Hepatocyte (in vitro differentiated cells): Measurements from ENCODE around the gene DSCAM. TPM values are rescaled to one million over a fixed set of nuclear protein-coding genes. Genes with fewer than 3 reads are reported as not detected.

Experiments used
- DNase-seq: peaks from one replicate; pipeline ENCODE4 v3.0.0-alpha.2; 2016; ENCODE audit warnings: low spot score
- H2AFZ ChIP-seq: fragments of 200-600 bp; sonication (generic); 2 replicates; pipeline ENCODE4 v1.6.0; 2016; ENCODE audit warnings: antibody characterized with exemption, mild to moderate bottlenecking
- H3K27ac ChIP-seq: fragments of 200-600 bp; sonication (generic); 2 replicates; pipeline ENCODE4 v1.5.1; 2016; ENCODE audit warnings: mild to moderate bottlenecking
- H3K27me3 ChIP-seq: fragments of 200-600 bp; sonication (generic); 2 replicates; pipeline ENCODE4 v1.6.1; 2016
- H3K36me3 ChIP-seq: fragments of 200-600 bp; sonication (generic); replicated peaks from 2 replicates; pipeline ENCODE4 v1.5.1; 2016; ENCODE audit warnings: low read depth; ENCODE audit not compliant: insufficient read depth
- H3K4me1 ChIP-seq: fragments of 200-600 bp; sonication (generic); 2 replicates; pipeline ENCODE4 v1.5.1; 2016; ENCODE audit warnings: mild to moderate bottlenecking, moderate library complexity; ENCODE audit not compliant: insufficient read depth
- H3K4me2 ChIP-seq: fragments of 200-600 bp; sonication (generic); 2 replicates; pipeline ENCODE4 v1.6.0; 2016
- H3K4me3 ChIP-seq: fragments of 200-600 bp; sonication (generic); 2 replicates; pipeline ENCODE4 v1.5.1; 2016; ENCODE audit warnings: mild to moderate bottlenecking
- H3K79me2 ChIP-seq: fragments of 200-600 bp; sonication (generic); 2 replicates; pipeline ENCODE4 v1.6.0; 2017; ENCODE audit warnings: mild to moderate bottlenecking
- H3K9me2 ChIP-seq: fragments of 200-600 bp; sonication (generic); replicated peaks from 2 replicates; pipeline ENCODE4 v1.6.0; 2017; ENCODE audit warnings: mild to moderate bottlenecking; ENCODE audit not compliant: insufficient read depth
- H3K9me3 ChIP-seq: fragments of 200-600 bp; sonication (generic); 2 replicates; pipeline ENCODE4 v1.5.1; 2016; ENCODE audit warnings: low read depth, mild to moderate bottlenecking
- H4K20me1 ChIP-seq: fragments of 200-600 bp; sonication (generic); 2 replicates; pipeline ENCODE4 v1.6.0; 2016; ENCODE audit warnings: mild to moderate bottlenecking; ENCODE audit not compliant: insufficient read depth, poor library complexity, severe bottlenecking
- EZH2 ChIP-seq: fragments of 200-600 bp; sonication (generic); IDR thresholded peaks from 2 replicates; pipeline ENCODE4 v1.6.1; 2016; ENCODE audit warnings: antibody characterized with exemption, mild to moderate bottlenecking, borderline replicate concordance
- EZH2phosphoT487 ChIP-seq: fragments of 200-600 bp; sonication (generic); IDR thresholded peaks from one replicate; pipeline ENCODE4 v1.6.1; 2018; ENCODE audit warnings: antibody characterized with exemption, mild to moderate bottlenecking, low read depth, moderate library complexity; ENCODE audit not compliant: unreplicated experiment, severe bottlenecking
- WGBS: methylation state at CpG from one replicate; pipeline ENCODE4 v1.1.6; 2016; ENCODE audit warnings: low lambda C conversion rate; ENCODE audit errors: missing lambda C conversion rate; 5-methylcytosine and 5-hydroxymethylcytosine counted together
- polyA plus RNA-seq: library from polyadenylated mRNA; unstranded; fragments of >200 nt; fragmentation: Nextera tagmentation; extraction: Ambion mirVana; gene quantifications from 2 replicates; pipeline ENCODE4 v1.2.1, GENCODE V29; 2016
- total RNA-seq: library from RNA; depleted of rRNA; stranded (reverse); fragments of >200 nt; gene quantifications from 2 replicates; pipeline ENCODE4 v1.2.3, GENCODE V29; 2014
- TF ChIP-seq, protein P1 (sequence below): fragments of 200-600 bp; sonication (generic); IDR thresholded peaks from 2 replicates; pipeline ENCODE4 v1.5.1; 2016; ENCODE audit warnings: antibody characterized with exemption, mild to moderate bottlenecking; ENCODE audit not compliant: poor library complexity

DSCAM gene
- total and polyA plus RNA-seq, 2 experiments from 2014 or later = 0.33 TPM; not detected in 1

DNA sequence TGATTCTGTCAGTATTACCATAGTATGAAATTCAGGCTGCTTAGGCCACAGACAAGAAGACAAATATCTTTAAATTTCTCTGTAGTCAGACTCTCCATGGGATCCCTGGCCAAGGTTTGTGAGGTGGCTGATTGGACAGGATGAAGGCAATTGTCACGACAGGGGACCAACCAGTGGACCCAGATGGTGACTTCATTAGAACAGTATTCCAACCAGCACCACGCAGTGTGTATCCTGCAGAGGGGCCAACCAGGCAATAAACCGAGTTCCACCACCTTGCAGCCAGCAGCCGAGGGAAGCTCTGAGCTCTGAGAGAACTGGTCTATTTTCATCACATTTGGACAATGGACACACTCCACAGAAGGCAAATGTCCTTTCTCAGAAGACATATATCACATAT lies 16.1 kb downstream of the DSCAM start:
- no peak overlapping the region for H2AFZ ChIP-seq
- H3K9me2 ChIP-seq = no peaks in the 10 kb centered on the region
- no peak for DNase-seq
- H3K4me1 ChIP-seq = no peaks in the 10 kb centered on the region
- H3K36me3 ChIP-seq = no peaks in the 10 kb centered on the region
- H3K9me3 ChIP-seq = no peaks in the 10 kb centered on the region
- TF ChIP-seq EZH2phosphoT487 = no peak
- H3K27me3 ChIP-seq = no peaks in the 10 kb centered on the region
- H3K79me2 ChIP-seq = no peaks in the 10 kb centered on the region
- H3K4me2 ChIP-seq = no peak overlapping the region
- H3K27ac ChIP-seq = no peak overlapping the region
- H4K20me1 ChIP-seq = no peaks in the 10 kb centered on the region
- 67% methylated on average over 4 of the region's 4 CpGs for WGBS
- no peak overlapping the region for H3K4me3 ChIP-seq

DNA sequence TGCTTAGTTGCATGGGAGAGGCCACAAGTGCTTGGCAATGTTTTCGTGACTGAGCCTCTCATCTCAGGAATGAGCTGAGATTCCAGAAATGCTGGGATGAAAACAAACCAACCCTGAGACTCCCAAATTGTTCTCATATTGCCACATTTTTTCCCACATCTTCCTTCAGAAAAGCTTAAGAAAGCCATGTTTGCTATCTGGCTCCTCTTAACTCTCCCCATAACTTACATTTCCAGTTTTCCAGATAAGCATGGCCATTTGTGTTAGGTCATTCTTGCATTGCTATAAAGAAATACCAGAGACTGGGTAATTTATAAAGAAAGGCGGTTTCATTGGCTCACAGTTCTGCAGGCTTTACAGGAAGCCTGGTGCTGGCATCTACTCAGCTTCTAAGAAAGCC lies 17.2 kb downstream of the DSCAM start:
- no peaks in the 10 kb centered on the region for H3K79me2 ChIP-seq
- no peak overlapping the region for H3K4me2 ChIP-seq
- no peak overlapping the region for H2AFZ ChIP-seq
- no peaks in the 10 kb centered on the region for H4K20me1 ChIP-seq
- no peaks in the 10 kb centered on the region for H3K27me3 ChIP-seq
- no peaks in the 10 kb centered on the region for H3K9me2 ChIP-seq
- WGBS = 80% methylated on average over 2 of the region's 2 CpGs
- no peaks in the 10 kb centered on the region for H3K4me1 ChIP-seq
- H3K27ac ChIP-seq = no peak overlapping the region
- no peak for DNase-seq
- H3K36me3 ChIP-seq = no peaks in the 10 kb centered on the region
- no peaks in the 10 kb centered on the region for H3K9me3 ChIP-seq
- no peak overlapping the region for H3K4me3 ChIP-seq
- TF ChIP-seq EZH2 (no peak), EZH2phosphoT487 (no peak)
- TF ChIP-seq, protein P1, sequence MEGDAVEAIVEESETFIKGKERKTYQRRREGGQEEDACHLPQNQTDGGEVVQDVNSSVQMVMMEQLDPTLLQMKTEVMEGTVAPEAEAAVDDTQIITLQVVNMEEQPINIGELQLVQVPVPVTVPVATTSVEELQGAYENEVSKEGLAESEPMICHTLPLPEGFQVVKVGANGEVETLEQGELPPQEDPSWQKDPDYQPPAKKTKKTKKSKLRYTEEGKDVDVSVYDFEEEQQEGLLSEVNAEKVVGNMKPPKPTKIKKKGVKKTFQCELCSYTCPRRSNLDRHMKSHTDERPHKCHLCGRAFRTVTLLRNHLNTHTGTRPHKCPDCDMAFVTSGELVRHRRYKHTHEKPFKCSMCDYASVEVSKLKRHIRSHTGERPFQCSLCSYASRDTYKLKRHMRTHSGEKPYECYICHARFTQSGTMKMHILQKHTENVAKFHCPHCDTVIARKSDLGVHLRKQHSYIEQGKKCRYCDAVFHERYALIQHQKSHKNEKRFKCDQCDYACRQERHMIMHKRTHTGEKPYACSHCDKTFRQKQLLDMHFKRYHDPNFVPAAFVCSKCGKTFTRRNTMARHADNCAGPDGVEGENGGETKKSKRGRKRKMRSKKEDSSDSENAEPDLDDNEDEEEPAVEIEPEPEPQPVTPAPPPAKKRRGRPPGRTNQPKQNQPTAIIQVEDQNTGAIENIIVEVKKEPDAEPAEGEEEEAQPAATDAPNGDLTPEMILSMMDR = no peak

DNA sequence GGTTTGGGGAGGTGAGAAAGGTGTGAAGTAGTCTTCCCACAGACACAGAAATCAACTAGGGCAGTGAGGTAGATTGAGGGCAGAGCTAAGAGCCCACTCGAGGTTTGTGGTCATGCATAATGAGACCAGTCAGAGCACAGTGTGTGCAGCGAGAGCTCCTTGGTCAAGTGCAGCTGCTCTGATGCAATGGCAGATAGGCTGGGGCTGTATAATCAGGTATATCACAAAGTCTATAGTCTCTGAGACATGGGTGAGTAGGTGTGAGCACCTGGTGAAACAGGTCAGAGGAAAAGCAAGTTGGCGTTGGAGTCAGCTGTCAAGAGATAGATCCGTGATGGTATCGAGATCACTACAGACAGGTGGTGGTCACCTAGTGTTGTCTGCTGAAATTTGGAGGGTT lies 17.6 kb downstream of the DSCAM start:
- H3K9me3 ChIP-seq = no peaks in the 10 kb centered on the region
- TF ChIP-seq, protein P1 = no peak
- TF ChIP-seq EZH2phosphoT487 (no peak), EZH2 (no peak)
- no peak overlapping the region for H3K4me3 ChIP-seq
- no peaks in the 10 kb centered on the region for H4K20me1 ChIP-seq
- DNase-seq = no peak
- no peaks in the 10 kb centered on the region for H3K27me3 ChIP-seq
- 97% methylated on average over 5 of the region's 5 CpGs for WGBS
- H2AFZ ChIP-seq = no peak overlapping the region
- no peaks in the 10 kb centered on the region for H3K79me2 ChIP-seq
- no peaks in the 10 kb centered on the region for H3K4me1 ChIP-seq
- no peak overlapping the region for H3K27ac ChIP-seq
- no peaks in the 10 kb centered on the region for H3K36me3 ChIP-seq
- H3K9me2 ChIP-seq = no peaks in the 10 kb centered on the region
- no peak overlapping the region for H3K4me2 ChIP-seq

DNA sequence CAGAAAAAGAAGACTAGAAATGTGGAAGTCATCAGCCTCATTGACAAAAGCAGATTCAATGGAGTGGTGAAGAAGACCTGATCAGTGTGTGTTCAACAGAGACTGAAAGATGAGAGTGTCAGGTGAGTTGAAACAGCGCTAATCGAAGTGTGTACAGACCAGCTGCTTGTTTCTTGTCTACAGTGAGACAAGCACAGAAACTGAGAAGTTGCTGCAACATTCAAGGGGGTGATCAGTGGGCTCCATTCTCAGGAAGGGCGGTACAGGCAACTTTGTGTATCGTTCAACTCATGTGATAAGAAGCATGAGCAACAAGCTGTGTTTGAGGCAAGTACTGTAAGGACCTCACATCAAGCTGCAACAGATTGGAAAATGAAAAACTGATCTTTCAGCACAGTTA lies 19.4 kb downstream of the DSCAM start:
- no peak for DNase-seq
- 92% methylated on average over 4 of the region's 4 CpGs for WGBS
- H3K79me2 ChIP-seq = no peaks in the 10 kb centered on the region
- H3K27ac ChIP-seq = no peak overlapping the region
- H3K27me3 ChIP-seq = no peaks in the 10 kb centered on the region
- H3K4me1 ChIP-seq = no peaks in the 10 kb centered on the region
- H2AFZ ChIP-seq = no peak overlapping the region
- no peaks in the 10 kb centered on the region for H3K36me3 ChIP-seq
- no peaks in the 10 kb centered on the region for H3K9me3 ChIP-seq
- TF ChIP-seq EZH2phosphoT487 = no peak
- no peak for TF ChIP-seq EZH2
- TF ChIP-seq, protein P1 = no peak
- no peak overlapping the region for H3K4me2 ChIP-seq
- H3K4me3 ChIP-seq = no peak overlapping the region
- H3K9me2 ChIP-seq = no peaks in the 10 kb centered on the region
- no peaks in the 10 kb centered on the region for H4K20me1 ChIP-seq
